PFSK-1 (cell line): ENCODE results near the gene PPP1R12B.

ENCODE experiments used
- FOXP2 ChIP-seq: optimal IDR thresholded peaks from 2 replicates; pipeline ENCODE3; 2011; ENCODE audit warnings: borderline replicate concordance, control low read depth, inconsistent platforms; ENCODE audit not compliant: insufficient read depth; ENCODE audit errors: extremely low read length, extremely low read depth
- SIN3A ChIP-seq: IDR thresholded peaks from 2 replicates; pipeline ENCODE4 v1.6.1; 2012; ENCODE audit warnings: mild to moderate bottlenecking, low read length, moderate library complexity, borderline replicate concordance; ENCODE audit not compliant: insufficient read depth
- TAF1 ChIP-seq: IDR thresholded peaks from 2 replicates; pipeline ENCODE4 v1.6.1; 2012; ENCODE audit warnings: low read length, control low read depth, borderline replicate concordance; ENCODE audit not compliant: insufficient read depth
- TF ChIP-seq, protein P1 (sequence below), 2 experiments: IDR thresholded peaks; 2 replicates each; pipeline versions ENCODE4 v1.6.1 to v1.8.0; 2011 to 2012; ENCODE audit warnings: low read depth in 2 of 2, low read length in 2 of 2, control low read depth in 1 of 2, inconsistent platforms in 1 of 2, mild to moderate bottlenecking in 1 of 2, moderate library complexity in 1 of 2; ENCODE audit not compliant: insufficient read depth in 1 of 2

DNA sequence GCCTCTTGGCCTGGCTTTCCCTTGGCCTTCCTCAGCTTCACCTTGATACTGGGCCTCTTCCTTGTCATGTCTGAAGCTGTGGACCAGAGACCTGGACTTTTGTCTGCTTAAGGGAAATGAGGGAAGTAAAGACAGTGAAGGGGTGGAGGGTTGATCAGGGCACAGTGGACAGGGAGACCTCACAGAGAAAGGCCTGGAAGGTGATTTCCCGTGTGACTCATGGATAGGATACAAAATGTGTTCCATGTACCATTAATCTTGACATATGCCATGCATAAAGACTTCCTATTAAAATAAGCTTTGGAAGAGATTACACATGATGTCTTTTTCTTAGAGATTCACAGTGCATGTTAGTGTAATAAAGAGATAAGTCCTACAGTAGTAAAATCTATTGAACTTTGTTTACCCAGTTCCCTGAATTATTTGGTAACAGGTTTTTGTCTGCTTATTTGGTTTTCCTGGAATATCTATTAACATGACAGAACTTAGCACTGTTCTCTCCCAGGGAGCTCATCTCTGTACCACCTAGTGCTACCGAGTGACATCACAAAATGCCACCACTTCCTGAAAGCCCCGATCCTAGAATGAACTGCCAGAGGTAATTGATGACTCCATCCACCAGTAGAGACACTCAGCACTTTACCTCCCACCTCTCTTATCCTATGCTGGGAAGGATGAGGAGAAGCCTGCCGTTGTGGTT is 29.0 kb upstream of the PPP1R12B start:
- TF ChIP-seq, protein P1, sequence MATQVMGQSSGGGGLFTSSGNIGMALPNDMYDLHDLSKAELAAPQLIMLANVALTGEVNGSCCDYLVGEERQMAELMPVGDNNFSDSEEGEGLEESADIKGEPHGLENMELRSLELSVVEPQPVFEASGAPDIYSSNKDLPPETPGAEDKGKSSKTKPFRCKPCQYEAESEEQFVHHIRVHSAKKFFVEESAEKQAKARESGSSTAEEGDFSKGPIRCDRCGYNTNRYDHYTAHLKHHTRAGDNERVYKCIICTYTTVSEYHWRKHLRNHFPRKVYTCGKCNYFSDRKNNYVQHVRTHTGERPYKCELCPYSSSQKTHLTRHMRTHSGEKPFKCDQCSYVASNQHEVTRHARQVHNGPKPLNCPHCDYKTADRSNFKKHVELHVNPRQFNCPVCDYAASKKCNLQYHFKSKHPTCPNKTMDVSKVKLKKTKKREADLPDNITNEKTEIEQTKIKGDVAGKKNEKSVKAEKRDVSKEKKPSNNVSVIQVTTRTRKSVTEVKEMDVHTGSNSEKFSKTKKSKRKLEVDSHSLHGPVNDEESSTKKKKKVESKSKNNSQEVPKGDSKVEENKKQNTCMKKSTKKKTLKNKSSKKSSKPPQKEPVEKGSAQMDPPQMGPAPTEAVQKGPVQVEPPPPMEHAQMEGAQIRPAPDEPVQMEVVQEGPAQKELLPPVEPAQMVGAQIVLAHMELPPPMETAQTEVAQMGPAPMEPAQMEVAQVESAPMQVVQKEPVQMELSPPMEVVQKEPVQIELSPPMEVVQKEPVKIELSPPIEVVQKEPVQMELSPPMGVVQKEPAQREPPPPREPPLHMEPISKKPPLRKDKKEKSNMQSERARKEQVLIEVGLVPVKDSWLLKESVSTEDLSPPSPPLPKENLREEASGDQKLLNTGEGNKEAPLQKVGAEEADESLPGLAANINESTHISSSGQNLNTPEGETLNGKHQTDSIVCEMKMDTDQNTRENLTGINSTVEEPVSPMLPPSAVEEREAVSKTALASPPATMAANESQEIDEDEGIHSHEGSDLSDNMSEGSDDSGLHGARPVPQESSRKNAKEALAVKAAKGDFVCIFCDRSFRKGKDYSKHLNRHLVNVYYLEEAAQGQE (IDR thresholded peaks at IDR 0.05; ENCODE audit: insufficient read depth in 1 of 2, low read depth in 2 of 2, low read length in 2 of 2) = no peak
- no peak for TF ChIP-seq FOXP2
- no peak for TF ChIP-seq TAF1
- TF ChIP-seq SIN3A = no peak
